Loucy (cell line): ENCODE data around the gene XRCC3.

Experiments used
- H2AFZ ChIP-seq: fragments of 200-600 bp; sonication (generic); 2 replicates; pipeline ENCODE4 v1.6.0; 2016; ENCODE audit warnings: antibody characterized with exemption, mild to moderate bottlenecking, low read length, moderate library complexity
- H3F3A ChIP-seq: fragments of 200-600 bp; 2 replicates; pipeline ENCODE4 v1.6.0; 2016; ENCODE audit warnings: antibody characterized with exemption, low read depth, mild to moderate bottlenecking
- H3K27me3 ChIP-seq: fragments of 200-600 bp; sonication (generic); 2 replicates; pipeline ENCODE4 v1.6.1; 2014; ENCODE audit warnings: low read length, mild to moderate bottlenecking; ENCODE audit not compliant: insufficient read depth, poor library complexity, severe bottlenecking
- H3K36me3 ChIP-seq: fragments of 200-600 bp; sonication (generic); 2 replicates; pipeline ENCODE4 v1.6.1; 2016; ENCODE audit warnings: low read length; ENCODE audit not compliant: insufficient read depth
- H3K4me1 ChIP-seq: fragments of 200-600 bp; sonication (generic); 2 replicates; pipeline ENCODE4 v1.5.1; 2014; ENCODE audit warnings: low read length, mild to moderate bottlenecking; ENCODE audit not compliant: insufficient read depth, poor library complexity, severe bottlenecking
- H3K4me2 ChIP-seq: fragments of 200-600 bp; sonication (generic); 2 replicates; pipeline ENCODE4 v1.6.0; 2014; ENCODE audit warnings: antibody characterized with exemption, low read length, low read depth, mild to moderate bottlenecking; ENCODE audit not compliant: poor library complexity, severe bottlenecking
- H3K4me3 ChIP-seq: fragments of 200-600 bp; sonication (generic); 2 replicates; pipeline ENCODE4 v1.5.1; 2014; ENCODE audit warnings: low read length, mild to moderate bottlenecking, mixed read lengths; ENCODE audit not compliant: poor library complexity, severe bottlenecking
- H3K79me2 ChIP-seq: fragments of 200-600 bp; sonication (generic); 2 replicates; pipeline ENCODE4 v1.6.1; 2014; ENCODE audit warnings: low read length; ENCODE audit not compliant: insufficient read depth
- H3K9ac ChIP-seq: fragments of 200-600 bp; sonication (generic); 2 replicates; pipeline ENCODE4 v1.6.0; 2014; ENCODE audit warnings: mild to moderate bottlenecking, low read depth, low read length, moderate library complexity; ENCODE audit not compliant: poor library complexity, severe bottlenecking
- H3K9me2 ChIP-seq: fragments of 200-600 bp; sonication (generic); replicated peaks from 2 replicates; pipeline ENCODE4 v1.6.1; 2016; ENCODE audit warnings: low read depth, low read length, mixed read lengths
- H3K9me3 ChIP-seq: fragments of 200-600 bp; sonication (generic); 2 replicates; pipeline ENCODE4 v1.6.1; 2014; ENCODE audit warnings: mild to moderate bottlenecking, antibody characterized with exemption, low read length, low read depth; ENCODE audit not compliant: insufficient read depth
- H4K20me1 ChIP-seq: fragments of 200-600 bp; sonication (generic); 2 replicates; pipeline ENCODE4 v1.6.0; 2014; ENCODE audit warnings: antibody characterized with exemption, low read length, mild to moderate bottlenecking; ENCODE audit not compliant: insufficient read depth, poor library complexity, severe bottlenecking
- EZH2phosphoT487 ChIP-seq: fragments of 200-600 bp; IDR thresholded peaks from 2 replicates; pipeline ENCODE4 v1.6.1; 2018; ENCODE audit warnings: antibody characterized with exemption, mild to moderate bottlenecking, moderate library complexity, borderline replicate concordance
- TF ChIP-seq, protein P1 (sequence below): fragments of 200-600 bp; sonication (generic); conservative IDR thresholded peaks from 2 replicates; pipeline ENCODE4 v1.5.1; 2014; ENCODE audit warnings: mild to moderate bottlenecking, antibody characterized with exemption, low read length

Gene XRCC3

GRCh38 chr14:103739466-103739792 is 24.2 kb upstream of the XRCC3 start:
- Histone ChIP-seq H3K36me3 (0 out of 2 replicates have a peak, but pooled peaks cover under 1% of the 10 kb centered on the region), H2AFZ (no peak overlapping the region), H3K9me3 (no peaks in the 10 kb centered on the region), H3K4me2 (no peak overlapping the region), H3K27me3 (no peaks in the 10 kb centered on the region), H3K9ac (no peak overlapping the region), H3K9me2 (no peaks in the 10 kb centered on the region), H4K20me1 (no peaks in the 10 kb centered on the region), H3K4me3 (no peak overlapping the region), H3F3A (no peaks in the 10 kb centered on the region), H3K4me1 (no peaks in the 10 kb centered on the region), H3K79me2 (no peaks in the 10 kb centered on the region)
- no peak for TF ChIP-seq EZH2phosphoT487
- TF ChIP-seq, protein P1, sequence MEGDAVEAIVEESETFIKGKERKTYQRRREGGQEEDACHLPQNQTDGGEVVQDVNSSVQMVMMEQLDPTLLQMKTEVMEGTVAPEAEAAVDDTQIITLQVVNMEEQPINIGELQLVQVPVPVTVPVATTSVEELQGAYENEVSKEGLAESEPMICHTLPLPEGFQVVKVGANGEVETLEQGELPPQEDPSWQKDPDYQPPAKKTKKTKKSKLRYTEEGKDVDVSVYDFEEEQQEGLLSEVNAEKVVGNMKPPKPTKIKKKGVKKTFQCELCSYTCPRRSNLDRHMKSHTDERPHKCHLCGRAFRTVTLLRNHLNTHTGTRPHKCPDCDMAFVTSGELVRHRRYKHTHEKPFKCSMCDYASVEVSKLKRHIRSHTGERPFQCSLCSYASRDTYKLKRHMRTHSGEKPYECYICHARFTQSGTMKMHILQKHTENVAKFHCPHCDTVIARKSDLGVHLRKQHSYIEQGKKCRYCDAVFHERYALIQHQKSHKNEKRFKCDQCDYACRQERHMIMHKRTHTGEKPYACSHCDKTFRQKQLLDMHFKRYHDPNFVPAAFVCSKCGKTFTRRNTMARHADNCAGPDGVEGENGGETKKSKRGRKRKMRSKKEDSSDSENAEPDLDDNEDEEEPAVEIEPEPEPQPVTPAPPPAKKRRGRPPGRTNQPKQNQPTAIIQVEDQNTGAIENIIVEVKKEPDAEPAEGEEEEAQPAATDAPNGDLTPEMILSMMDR: no peak

DNA sequence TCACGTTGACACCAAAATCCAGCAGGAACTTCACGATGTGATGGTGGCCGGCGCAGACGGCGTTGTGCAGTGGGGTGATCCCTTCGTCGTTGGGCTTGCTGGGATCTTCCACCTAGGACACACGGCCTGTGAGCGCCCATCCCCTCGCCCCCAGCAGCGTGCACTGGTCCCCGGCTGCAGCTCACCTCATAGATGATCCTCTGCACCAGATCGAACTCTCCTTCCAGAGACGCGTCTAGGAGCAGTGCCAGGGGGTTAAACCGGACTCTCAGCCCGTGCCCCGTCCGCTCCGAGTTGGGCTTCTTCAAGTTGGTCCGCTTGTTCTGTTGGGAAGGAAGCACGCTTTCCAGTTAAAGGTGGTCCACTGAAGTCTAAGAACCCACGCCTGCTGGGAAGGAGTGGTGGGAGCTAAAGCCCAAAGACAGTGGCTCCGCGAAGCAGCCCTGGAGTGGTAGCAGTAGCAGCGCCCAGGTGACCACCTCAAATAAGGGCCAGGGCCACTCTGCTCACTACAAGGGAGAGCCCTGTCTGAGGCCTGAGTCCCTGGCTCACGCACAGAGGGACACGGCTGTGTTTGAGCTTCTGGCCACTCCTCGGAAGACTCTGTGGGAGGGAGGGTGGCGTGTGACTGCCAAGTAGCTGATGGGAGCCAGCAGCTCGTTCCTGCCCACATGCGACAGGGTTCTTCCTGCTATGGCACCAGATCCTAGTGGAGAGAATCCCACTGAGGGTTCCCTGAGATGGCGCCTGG is 23.6 kb upstream of the XRCC3 start:
- no peaks in the 10 kb centered on the region for H3K79me2 ChIP-seq
- no peaks in the 10 kb centered on the region for H3F3A ChIP-seq
- H3K4me1 ChIP-seq: no peaks in the 10 kb centered on the region
- H3K9me2 ChIP-seq: no peaks in the 10 kb centered on the region
- TF ChIP-seq EZH2phosphoT487: no peak
- TF ChIP-seq, protein P1: no peak
- H3K9me3 ChIP-seq: no peaks in the 10 kb centered on the region
- no peaks in the 10 kb centered on the region for H4K20me1 ChIP-seq
- H3K36me3 ChIP-seq: 0 out of 2 replicates have a peak, but pooled peaks cover 3% of the 10 kb centered on the region
- no peak overlapping the region for H3K4me2 ChIP-seq
- no peak overlapping the region for H2AFZ ChIP-seq
- no peaks in the 10 kb centered on the region for H3K27me3 ChIP-seq
- no peak overlapping the region for H3K4me3 ChIP-seq
- H3K9ac ChIP-seq: no peak overlapping the region

DNA sequence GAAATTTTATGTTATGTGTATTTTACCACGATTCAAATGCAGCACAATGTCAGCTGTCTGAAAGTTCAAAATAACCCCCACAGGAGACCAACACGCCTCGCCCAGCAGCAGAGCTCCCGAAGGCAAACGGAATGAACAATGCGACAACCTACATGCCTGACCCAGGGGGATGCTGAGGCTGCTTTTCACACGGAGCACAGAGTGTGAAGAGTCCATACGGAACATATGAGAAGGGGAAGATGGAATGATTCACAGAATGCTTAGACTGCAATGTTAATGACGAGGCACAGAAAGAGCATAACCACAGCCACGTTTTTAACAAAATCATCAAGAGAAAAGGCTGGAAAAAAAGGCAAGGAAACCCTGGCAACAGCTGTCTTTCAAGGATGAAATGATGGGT is 22.9 kb upstream of the XRCC3 start:
- no peaks in the 10 kb centered on the region for H3K9me3 ChIP-seq
- H3K79me2 ChIP-seq: no peaks in the 10 kb centered on the region
- H3K4me1 ChIP-seq: no peaks in the 10 kb centered on the region
- H3K9me2 ChIP-seq: no peaks in the 10 kb centered on the region
- 0 out of 2 replicates have a peak, but pooled peaks cover 3% of the 10 kb centered on the region for H3K36me3 ChIP-seq
- no peak overlapping the region for H3K4me3 ChIP-seq
- H3K4me2 ChIP-seq: no peak overlapping the region
- no peaks in the 10 kb centered on the region for H4K20me1 ChIP-seq
- H3F3A ChIP-seq: no peaks in the 10 kb centered on the region
- no peaks in the 10 kb centered on the region for H3K27me3 ChIP-seq
- H3K9ac ChIP-seq: no peak overlapping the region
- no peak for TF ChIP-seq EZH2phosphoT487
- TF ChIP-seq, protein P1: no peak
- H2AFZ ChIP-seq: no peak overlapping the region
